ENCODE data around the gene RBM23. TPM values are rescaled to one million over a fixed set of nuclear protein-coding genes. Genes with fewer than 3 reads are reported as not detected.

The RBM23 gene
- total and polyA plus RNA-seq, 2 of the 8 experiments (the other 6 are each of a cell fraction or from before 2014, with no cell fraction given) = 41.2 to 43.3 TPM

DNA sequence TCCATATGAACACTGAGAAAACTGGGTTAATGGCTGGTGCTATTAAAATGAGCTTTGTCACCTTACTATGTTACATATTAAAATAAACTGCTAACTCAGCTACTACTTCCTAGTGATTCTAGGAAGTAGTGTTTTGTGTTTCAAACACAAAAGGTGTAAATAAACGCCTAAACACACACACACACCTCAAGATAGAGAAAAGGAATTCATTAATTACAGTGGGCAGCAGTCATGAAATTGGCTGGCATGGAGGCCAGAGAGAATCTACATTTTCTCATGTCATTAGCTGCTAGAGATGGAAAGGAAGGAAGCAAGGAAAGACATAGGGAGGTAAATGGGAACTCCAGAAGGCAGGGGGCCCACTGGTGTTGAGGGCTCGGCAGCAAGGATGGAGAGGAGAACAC lies 11.0 kb upstream of the RBM23 start:
- Histone ChIP-seq H4K20me1 (replicated peaks in 1 of 2; ENCODE audit: control insufficient read depth in 1 of 2, insufficient read depth in 2 of 2, low read length in 2 of 2) (no peaks in the 10 kb centered on the region), H2AFZ (ENCODE audit: low read length) (peak overlapping the region; percentile 77; the same call in 1 of the 2 replicates), H3K9me3 (ENCODE audit: insufficient read depth in 2 of 2, low read depth in 1 of 2, low read length in 1 of 2) (no peaks in the 10 kb centered on the region), H3K4me3 (ENCODE audit: extremely low read depth in 1 of 4, insufficient read depth in 2 of 4, low read depth in 3 of 4, low read length in 4 of 4) (peak overlapping the region; percentile 59 to 94 (median 76)), H3K79me2 (ENCODE audit: control insufficient read depth in 1 of 2, insufficient read depth in 2 of 2, low read length in 2 of 2) (peaks cover 5 to 21% of the 10 kb centered on the region in 2 experiments), H2BK12ac (ENCODE audit: low read depth, low read length) (no peak overlapping the region; the same call in 1 of the 2 replicates), H2BK120ac (replicated peaks; ENCODE audit: low read depth, low read length) (no peak overlapping the region), H4K91ac (replicated peaks; ENCODE audit: insufficient read length, low read length) (peak overlapping the region; percentile 35), H3K56ac (replicated peaks; ENCODE audit: insufficient read length, low read depth, low read length) (peak overlapping the region; percentile 9), H2BK15ac (ENCODE audit: low read length) (no peak overlapping the region), H3K4me2 (ENCODE audit: insufficient read depth in 1 of 2, low read depth in 2 of 2, low read length in 2 of 2) (peak overlapping the region; percentile 88 to 93), H4K5ac (ENCODE audit: insufficient read length, low read depth, low read length) (no peak overlapping the region), H3K23ac (ENCODE audit: insufficient read length) (no peak overlapping the region), H4K8ac (ENCODE audit: extremely low read depth, insufficient read depth, low read length) (no peak overlapping the region), H2BK5ac (ENCODE audit: low read depth, low read length) (peak overlapping the region; percentile 4; the same call in 1 of the 2 replicates), H3K79me1 (ENCODE audit: low read depth, low read length) (peaks cover 5% of the 10 kb centered on the region; the same call in 1 of the 2 replicates), H3K27me3 (replicated peaks in 1 of 4; ENCODE audit: control insufficient read depth in 3 of 4, extremely low read depth in 1 of 4, insufficient read depth in 3 of 4, low read length in 3 of 4) (no peaks in the 10 kb centered on the region), H3K9ac (replicated peaks in 1 of 4; ENCODE audit: extremely low read depth in 1 of 4, low read depth in 3 of 4, low read length in 3 of 4) (peak overlapping the region in 3 of 4 experiments; percentile 10 to 71 (median 32); a peak in 6 of 7 replicates), H3K27ac (ENCODE audit: low read depth, low read length) (peak overlapping the region; percentile 17; the same call in 1 of the 2 replicates), H3K36me3 (ENCODE audit: control insufficient read depth in 2 of 4, insufficient read depth in 4 of 4, low read length in 3 of 4) (peaks cover 11 to 23% (median 16%) of the 10 kb centered on the region in 4 experiments; a peak in 7 of 8 replicates), H3K23me2 (ENCODE audit: low read depth, low read length) (peaks cover 9% of the 10 kb centered on the region), H3K14ac (ENCODE audit: insufficient read length) (no peak overlapping the region), H3K18ac (ENCODE audit: extremely low read depth, low read length) (no peak overlapping the region), H2BK20ac (ENCODE audit: low read length) (no peak overlapping the region), H2AK5ac (ENCODE audit: low read depth, low read length) (no peak overlapping the region), H3K4ac (replicated peaks; ENCODE audit: insufficient read length, low read depth, low read length) (no peak overlapping the region), H3K4me1 (replicated peaks in 1 of 4; ENCODE audit: control insufficient read depth in 3 of 4, insufficient read depth in 4 of 4, low read length in 3 of 4) (peaks cover 0 to 3% (median 1%) of the 10 kb centered on the region in 4 experiments; a peak in 3 of 7 replicates)
- CTCF ChIA-PET (ENCODE audit: partially characterized antibody) = interaction anchor here (0.6 to 3.2 kb wide), 32 partner anchors 10 to 371 kb away, joined by 3 to 22 read pairs (median 4); partner anchors contain the start of genes AJUBA, HAUS4, LRP10 and PSMB11
- TF ChIP-seq SP2 (IDR thresholded peaks at IDR 0.05; ENCODE audit: low read length) (no peak), SAP30 (IDR thresholded peaks at IDR 0.05; ENCODE audit: insufficient read depth, insufficient replicate concordance, low read length) (peak; percentile 17)
- no peak for DNase-seq (ENCODE audit: low read depth in 1 of 2, low spot score in 2 of 2)
- FAIRE-seq = no peak
- POLR2A ChIA-PET (ENCODE audit: partially characterized antibody) = interaction anchor here (0.9 to 4.6 kb wide), 27 partner anchors 11 to 607 kb away, joined by 3 to 67 read pairs (median 5); partner anchors contain the start of genes ACIN1, AJUBA, C14orf119 and HAUS4
- 4% methylated on average over 2 of the region's 2 CpGs; no CpG with 5 or more reads in 1 of the 2 experiments for WGBS, 2 experiments (ENCODE audit: extremely low coverage in 1 of 2, insufficient coverage in 1 of 2, insufficient read length in 1 of 2, insufficient replicate concordance in 2 of 2, low coverage in 1 of 2, low lambda C conversion rate in 2 of 2, missing lambda C conversion rate in 1 of 2)
